Spleen (tissue), 11 donors: ENCODE measurements around the gene MGARP. TPM values are rescaled to one million over a fixed set of nuclear protein-coding genes. Genes with fewer than 3 reads are reported as not detected.

ENCODE experiments used
- DNase-seq: peaks from one replicate; pipeline ENCODE4 v3.0.0-alpha.2; 2020
- H3K27ac ChIP-seq, 8 donors: fragments of 200-600 bp; sonication (generic) in 7 of 8; 1 replicate in 4 of 8; 2 replicates in 4 of 8; pipeline versions ENCODE4 v1.5.0 to v1.8.0; 2016 to 2021; ENCODE audit warnings: inconsistent platforms in 4 of 8, mild to moderate bottlenecking in 4 of 8, moderate library complexity in 1 of 8
- H3K27me3 ChIP-seq, 7 donors: fragments of 200-600 bp; sonication (generic) in 6 of 7; replicated peaks in 1 of 7; 1 replicate in 4 of 7; 2 replicates in 3 of 7; pipeline versions ENCODE4 v1.5.0 to v1.8.0; 2016 to 2021; ENCODE audit warnings: inconsistent platforms in 3 of 7, mild to moderate bottlenecking in 1 of 7
- H3K36me3 ChIP-seq, 6 donors: fragments of 200-600 bp; sonication (generic) in 5 of 6; 1 replicate in 4 of 6; 2 replicates in 2 of 6; pipeline versions ENCODE4 v1.5.0 to v1.8.0; 2016 to 2021; ENCODE audit warnings: inconsistent platforms in 2 of 6
- H3K4me1 ChIP-seq, 6 donors: fragments of 200-600 bp; sonication (generic) in 5 of 6; 1 replicate in 3 of 6; 2 replicates in 3 of 6; pipeline versions ENCODE4 v1.5.0 to v1.8.0; 2016 to 2021; ENCODE audit warnings: inconsistent platforms in 3 of 6
- H3K4me3 ChIP-seq, 8 donors: fragments of 200-600 bp; sonication (generic) in 7 of 8; 1 replicate in 4 of 8; 2 replicates in 4 of 8; pipeline versions ENCODE4 v1.5.0 to v1.8.0; 2016 to 2021; ENCODE audit warnings: inconsistent platforms in 4 of 8, mild to moderate bottlenecking in 4 of 8, moderate library complexity in 2 of 8
- H3K9me3 ChIP-seq, 8 donors: fragments of 200-600 bp; sonication (generic) in 7 of 8; 1 replicate in 4 of 8; 2 replicates in 4 of 8; pipeline versions ENCODE4 v1.5.0 to v1.8.0; 2016 to 2021; ENCODE audit warnings: inconsistent platforms in 4 of 8
- POLR2A ChIP-seq, 3 donors: fragments of 450-650 bp; IDR thresholded peaks; one replicate each; pipeline ENCODE4 v1.5.1; 2017; ENCODE audit warnings: antibody characterized with exemption in 3 of 3, mild to moderate bottlenecking in 1 of 3
- POLR2AphosphoS5 ChIP-seq, 3 donors: sonication (generic); formaldehyde crosslinking; IDR thresholded peaks; one replicate each; pipeline ENCODE4 v1.5.1; 2017; ENCODE audit warnings: antibody characterized with exemption in 3 of 3
- WGBS, 5 donors: extraction: QIAGEN DNeasy Blood & Tissue Kit in 3 of 5; methylation state at CpG; one replicate each; pipeline versions ENCODE4 v1.1.5 to v1.1.7; 2013 to 2018; 5-methylcytosine and 5-hydroxymethylcytosine counted together
- intact Hi-C: fragments of 100-400 bp; cut with DNase I; formaldehyde crosslinking; loops from one replicate; pipeline ENCODE4 v1.15.0; 2023; ENCODE audit warnings: low total_unique reads
- polyA plus RNA-seq, 3 donors: library from polyadenylated mRNA; stranded (reverse); fragments of 200-250 nt; gene quantifications; one replicate each; pipeline ENCODE4 v1.2.1, GENCODE V29; 2013
- total RNA-seq, 7 donors: library from RNA; depleted of rRNA in 3 of 7; stranded (reverse); fragments of >200 nt in 3 of 7; fragmentation: NEBNext Ultra II Directional in 4 of 7; extraction: Animal tissue kit (Norgen Biotek cat#: 25700) in 4 of 7; gene quantifications; one replicate each; pipeline versions ENCODE4 v1.1.0 to v1.2.1, GENCODE V29; 2016 to 2021
- TF ChIP-seq, protein P1 (sequence below), 11 experiments: fragments of 200-600 bp in 7 of 11; fragments of 450-650 bp in 4 of 11; sonication (generic) in 4 of 11; IDR thresholded peaks in 8 of 11; conservative IDR thresholded peaks in 3 of 11; 1 replicate in 7 of 11; 2 replicates in 4 of 11; pipeline versions ENCODE4 v1.4.0 to v1.8.0; 2016 to 2021; ENCODE audit warnings: antibody characterized with exemption in 11 of 11, inconsistent platforms in 4 of 11, mild to moderate bottlenecking in 1 of 11
- donor health status: healthy with polysubstance abuse.
- donor health status: DM: no; HTN: no; CAD: no; lungs with moderate emphysema.
- donor health status: DM: no; HTN: no; CAD: no.
- donor health status: Bipolar disorder and iron deficiency.
- donor health status: healthy.
- donor health status: DM: no; HTN: no; CAD: no.
- donor health status: DM: yes; HTN: yes; CAD: no.

Gene MGARP
- total and polyA plus RNA-seq, 10 donors: 0.20 to 1.7 (median 0.50) TPM; not detected in 1

DNA sequence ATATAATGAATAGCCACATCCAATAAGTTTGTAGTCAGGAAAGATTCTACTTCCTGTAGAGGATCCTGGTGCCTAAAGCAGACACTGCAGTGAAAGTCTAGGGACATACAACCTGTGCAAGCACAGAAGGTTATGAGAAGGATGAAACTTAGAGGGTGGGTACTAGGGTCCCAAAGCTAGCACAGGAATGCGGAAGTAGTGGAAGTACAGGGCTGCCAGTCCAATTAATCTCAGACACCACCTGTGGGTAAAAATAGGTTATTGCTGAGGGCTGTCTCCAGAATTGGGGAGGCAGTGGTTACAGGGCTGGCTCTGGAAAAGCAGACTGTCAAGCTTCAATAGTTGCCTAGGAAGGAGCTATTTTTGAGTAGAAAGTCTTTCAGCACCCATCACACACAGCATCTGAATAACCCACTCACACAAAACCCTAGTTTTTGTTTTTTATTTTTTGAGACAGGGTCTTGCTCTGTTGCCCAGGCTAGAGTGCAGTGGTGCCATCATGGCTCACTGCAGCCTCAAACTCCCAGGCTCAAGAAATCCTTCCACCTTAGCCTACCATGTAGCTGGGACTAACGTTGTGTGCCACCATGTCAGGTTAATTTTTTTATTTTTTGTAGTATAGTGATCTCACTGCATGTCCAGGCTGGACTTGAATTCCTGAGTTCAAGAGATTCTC is 52.2 kb downstream of the MGARP start:
- TF ChIP-seq, protein P1, sequence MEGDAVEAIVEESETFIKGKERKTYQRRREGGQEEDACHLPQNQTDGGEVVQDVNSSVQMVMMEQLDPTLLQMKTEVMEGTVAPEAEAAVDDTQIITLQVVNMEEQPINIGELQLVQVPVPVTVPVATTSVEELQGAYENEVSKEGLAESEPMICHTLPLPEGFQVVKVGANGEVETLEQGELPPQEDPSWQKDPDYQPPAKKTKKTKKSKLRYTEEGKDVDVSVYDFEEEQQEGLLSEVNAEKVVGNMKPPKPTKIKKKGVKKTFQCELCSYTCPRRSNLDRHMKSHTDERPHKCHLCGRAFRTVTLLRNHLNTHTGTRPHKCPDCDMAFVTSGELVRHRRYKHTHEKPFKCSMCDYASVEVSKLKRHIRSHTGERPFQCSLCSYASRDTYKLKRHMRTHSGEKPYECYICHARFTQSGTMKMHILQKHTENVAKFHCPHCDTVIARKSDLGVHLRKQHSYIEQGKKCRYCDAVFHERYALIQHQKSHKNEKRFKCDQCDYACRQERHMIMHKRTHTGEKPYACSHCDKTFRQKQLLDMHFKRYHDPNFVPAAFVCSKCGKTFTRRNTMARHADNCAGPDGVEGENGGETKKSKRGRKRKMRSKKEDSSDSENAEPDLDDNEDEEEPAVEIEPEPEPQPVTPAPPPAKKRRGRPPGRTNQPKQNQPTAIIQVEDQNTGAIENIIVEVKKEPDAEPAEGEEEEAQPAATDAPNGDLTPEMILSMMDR (IDR thresholded peaks at IDR 0.05 in 8 of 11, conservative IDR thresholded peaks at IDR 0.05 in 3 of 11): peak in 6 of 11 experiments; percentile 9 to 44 (median 34)
- TF ChIP-seq POLR2AphosphoS5 (IDR thresholded peaks at IDR 0.05) (no peak), POLR2A (IDR thresholded peaks at IDR 0.05) (no peak)
- WGBS, 5 donors: 35 to 52% (median 39%) methylated on average over 2 of the region's 2 CpGs
- intact Hi-C loops: loop anchor here (5.0 kb wide), 1 partner anchor 69 kb away; no protein-coding TSS in a partner anchor
- Histone ChIP-seq H3K9me3 (no peaks in the 10 kb centered on the region), H3K4me3 (no peak overlapping the region), H3K27ac (no peak overlapping the region), H3K27me3 (no peaks in the 10 kb centered on the region), H3K4me1 (peaks cover 0 to 12% (median 0%) of the 10 kb centered on the region in 6 donors), H3K36me3 (no peaks in the 10 kb centered on the region)
- no peak for DNase-seq

DNA sequence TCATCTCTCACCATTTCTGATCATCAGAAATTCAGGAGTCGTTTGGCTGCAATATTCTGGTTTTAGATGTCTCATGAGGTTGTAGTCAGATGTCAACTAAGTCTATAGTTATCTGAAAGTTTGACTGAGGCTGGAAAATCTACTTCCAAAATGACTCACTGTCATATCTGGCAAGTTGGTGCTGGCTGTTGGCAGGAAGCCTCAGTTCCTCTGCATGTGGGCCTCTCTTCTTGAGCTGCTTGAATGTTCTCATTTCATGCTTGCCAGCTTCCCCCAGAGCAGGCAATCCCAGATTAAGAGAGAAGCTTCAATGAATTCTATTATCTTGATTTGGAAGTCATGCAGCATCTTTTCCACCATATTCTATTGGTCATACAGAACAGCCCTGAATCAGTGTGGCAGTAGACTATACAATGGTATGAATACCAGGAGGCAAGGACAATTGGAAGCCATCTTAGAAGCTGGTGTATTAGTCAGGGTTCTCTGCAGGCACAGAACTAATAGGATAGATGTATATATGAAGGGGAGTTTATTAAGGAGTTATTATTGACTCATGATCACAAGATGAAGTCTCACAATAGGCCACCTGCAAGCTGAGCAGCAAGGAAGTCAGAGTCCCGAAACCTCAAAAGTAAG is 56.2 kb downstream of the MGARP start:
- TF ChIP-seq POLR2AphosphoS5 (IDR thresholded peaks at IDR 0.05): no peak
- no peak for TF ChIP-seq POLR2A (IDR thresholded peaks at IDR 0.05)
- TF ChIP-seq, protein P1 (IDR thresholded peaks at IDR 0.05 in 8 of 11, conservative IDR thresholded peaks at IDR 0.05 in 3 of 11): no peak
- Histone ChIP-seq H3K4me3 (no peak overlapping the region), H3K36me3 (no peaks in the 10 kb centered on the region), H3K27me3 (no peaks in the 10 kb centered on the region), H3K4me1 (peaks cover 0 to 12% (median 0%) of the 10 kb centered on the region in 6 donors), H3K9me3 (no peaks in the 10 kb centered on the region), H3K27ac (peak overlapping the region in 2 of 8 donors; percentile 27 to 35)
- WGBS, 5 donors: 75 to 82% (median 80%) methylated on average over 2 of the region's 2 CpGs
- intact Hi-C loops: no loop called here
- DNase-seq: no peak

DNA sequence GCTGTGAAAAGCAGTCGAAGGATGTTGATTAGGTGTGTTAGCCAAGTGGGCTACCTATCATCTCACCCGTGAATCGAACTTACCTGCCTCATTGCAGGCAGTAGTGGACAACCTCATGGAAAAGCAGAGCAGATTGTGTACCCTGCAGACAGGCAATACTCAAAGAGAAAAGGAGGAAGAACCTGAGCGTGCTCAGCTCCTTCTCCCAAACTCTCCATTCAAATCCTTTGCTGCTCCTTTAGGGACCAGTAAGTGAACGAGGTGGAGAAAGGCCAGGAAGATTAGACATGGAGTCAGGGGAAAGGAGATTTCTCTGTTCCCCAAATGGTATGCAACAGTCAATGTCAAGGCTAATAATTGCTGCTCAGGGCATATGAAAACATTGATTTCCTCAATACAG is 57.8 kb downstream of the MGARP start:
- DNase-seq: no peak
- intact Hi-C loops: no loop called here
- Histone ChIP-seq H3K27ac (no peak overlapping the region), H3K9me3 (no peaks in the 10 kb centered on the region), H3K4me3 (no peak overlapping the region), H3K36me3 (no peaks in the 10 kb centered on the region), H3K4me1 (peaks cover 0 to 7% (median 0%) of the 10 kb centered on the region in 6 donors), H3K27me3 (no peaks in the 10 kb centered on the region)
- TF ChIP-seq POLR2AphosphoS5 (IDR thresholded peaks at IDR 0.05): no peak
- TF ChIP-seq, protein P1 (IDR thresholded peaks at IDR 0.05 in 8 of 11, conservative IDR thresholded peaks at IDR 0.05 in 3 of 11): no peak
- no peak for TF ChIP-seq POLR2A (IDR thresholded peaks at IDR 0.05)
- 91 to 94% (median 93%) methylated on average over 5 of the region's 5 CpGs for WGBS, 5 donors

DNA sequence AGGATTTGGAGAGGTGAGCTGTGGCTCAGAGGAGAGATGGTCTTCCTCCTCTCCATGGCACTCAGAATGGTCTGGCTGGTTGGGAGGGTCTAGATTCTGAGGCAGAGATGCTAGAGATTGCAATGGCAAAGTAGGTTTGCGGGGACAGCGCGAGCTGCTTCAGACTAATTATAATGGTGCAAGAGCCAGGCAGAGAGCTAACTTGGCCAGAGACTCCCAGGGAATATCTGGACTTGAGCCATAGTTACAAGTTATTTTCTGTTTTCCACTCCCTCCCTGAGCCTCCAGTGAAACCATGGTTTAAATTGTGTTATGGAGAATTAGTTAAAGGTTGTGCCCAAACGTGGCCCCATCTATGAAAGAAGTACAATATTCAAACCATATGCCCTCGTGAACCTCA is 58.3 kb downstream of the MGARP start:
- intact Hi-C loops: no loop called here
- TF ChIP-seq, protein P1 (IDR thresholded peaks at IDR 0.05 in 8 of 11, conservative IDR thresholded peaks at IDR 0.05 in 3 of 11): no peak
- TF ChIP-seq POLR2A (IDR thresholded peaks at IDR 0.05) (no peak), POLR2AphosphoS5 (IDR thresholded peaks at IDR 0.05) (no peak)
- no peak for DNase-seq

More for the DNA sequence above, 58.3 kb downstream of the MGARP start:
- H3K4me3 ChIP-seq: no peak overlapping the region
- H3K27ac ChIP-seq: peak overlapping the region in 1 of 8 donors; percentile 10
- 79 to 91% (median 85%) methylated on average over 5 of the region's 5 CpGs for WGBS, 5 donors
- no peaks in the 10 kb centered on the region for H3K9me3 ChIP-seq
- H3K27me3 ChIP-seq: no peaks in the 10 kb centered on the region
- peaks cover 0 to 7% (median 0%) of the 10 kb centered on the region in 6 donors for H3K4me1 ChIP-seq
- H3K36me3 ChIP-seq: no peaks in the 10 kb centered on the region
